H1 (cell line): ENCODE data around the gene NKAIN2. TPM values are rescaled to one million over a fixed set of nuclear protein-coding genes. Genes with fewer than 3 reads are reported as not detected.

ENCODE experiments used
- CTCF ChIA-PET: fragments of 300-600 bp; sonication (Branson Sonifier 250); formaldehyde crosslinking; loops from one replicate; lab custom pipeline; 2021; ENCODE audit not compliant: partially characterized antibody; lab: Charles Lee
- POLR2A ChIA-PET: fragments of 300-600 bp; sonication (Branson Sonifier 250); formaldehyde crosslinking; loops from one replicate; lab custom pipeline; 2021; ENCODE audit warnings: inconsistent platforms; ENCODE audit not compliant: partially characterized antibody; lab: Charles Lee
- DNase-seq, 2 experiments: peaks; one replicate each; pipeline versions ENCODE4 v3.0.0 to v3.0.0-alpha.2; 2010 to 2022; ENCODE audit warnings: low spot score in 2 of 2, low read depth in 1 of 2, mixed read lengths in 1 of 2
- FAIRE-seq: peaks from 2 replicates; lab custom pipeline; 2011; peaks lifted over from hg19 to GRCh38; lab: Jason Lieb, UNC
- H2AFZ ChIP-seq: 2 replicates; pipeline ENCODE4 v1.8.1; 2012; ENCODE audit warnings: low read length, inconsistent platforms
- H2AK5ac ChIP-seq: 2 replicates; pipeline ENCODE4 v1.6.1; 2013; ENCODE audit warnings: low read depth, low read length
- H2BK120ac ChIP-seq: replicated peaks from 2 replicates; pipeline ENCODE3; 2013; ENCODE audit warnings: low read depth, low read length, inconsistent platforms
- H2BK12ac ChIP-seq: 2 replicates; pipeline ENCODE4 v1.6.1; 2013; ENCODE audit warnings: low read depth, low read length
- H2BK15ac ChIP-seq: 2 replicates; pipeline ENCODE4 v1.6.1; 2013; ENCODE audit warnings: low read length
- H2BK20ac ChIP-seq: 2 replicates; pipeline ENCODE4 v1.6.1; 2013; ENCODE audit warnings: low read length
- H2BK5ac ChIP-seq: 2 replicates; pipeline ENCODE4 v1.6.1; 2013; ENCODE audit warnings: low read depth, low read length
- H3K14ac ChIP-seq: 2 replicates; pipeline ENCODE4 v1.6.1; 2013; ENCODE audit warnings: inconsistent platforms; ENCODE audit not compliant: insufficient read length
- H3K18ac ChIP-seq: 2 replicates; pipeline ENCODE4 v1.6.1; 2013; ENCODE audit warnings: low read length; ENCODE audit errors: extremely low read depth
- H3K23ac ChIP-seq: 2 replicates; pipeline ENCODE4 v1.6.1; 2013; ENCODE audit warnings: inconsistent platforms; ENCODE audit not compliant: insufficient read length
- H3K23me2 ChIP-seq: 2 replicates; pipeline ENCODE4 v1.6.1; 2013; ENCODE audit warnings: low read depth, low read length
- H3K27ac ChIP-seq: 2 replicates; pipeline ENCODE4 v1.6.1; 2011; ENCODE audit warnings: low read depth, low read length, inconsistent platforms
- H3K27me3 ChIP-seq, 4 experiments: replicated peaks in 1 of 4; 1 replicate in 1 of 4; 2 replicates in 3 of 4; pipeline versions ENCODE4 v1.6.1 to v1.8.1; 2011 to 2013; ENCODE audit warnings: low read length in 3 of 4, mild to moderate bottlenecking in 3 of 4, inconsistent platforms in 2 of 4, mixed read lengths in 2 of 4, moderate library complexity in 1 of 4; ENCODE audit not compliant: control insufficient read depth in 3 of 4, insufficient read depth in 3 of 4; ENCODE audit errors: extremely low read depth in 1 of 4
- H3K36me3 ChIP-seq, 4 experiments: 2 replicates each; pipeline versions ENCODE4 v1.6.1 to v1.8.1; 2011 to 2013; ENCODE audit warnings: mild to moderate bottlenecking in 4 of 4, low read length in 3 of 4, moderate library complexity in 2 of 4, control low read depth in 1 of 4, inconsistent platforms in 1 of 4; ENCODE audit not compliant: insufficient read depth in 4 of 4, control insufficient read depth in 2 of 4
- H3K4ac ChIP-seq: replicated peaks from 2 replicates; pipeline ENCODE3; 2013; ENCODE audit warnings: low read length, low read depth, mixed read lengths, inconsistent platforms; ENCODE audit not compliant: insufficient read length
- H3K4me1 ChIP-seq, 4 experiments: replicated peaks in 1 of 4; 1 replicate in 1 of 4; 2 replicates in 3 of 4; pipeline versions ENCODE4 v1.6.1 to v1.8.1; 2011 to 2013; ENCODE audit warnings: low read length in 3 of 4, inconsistent platforms in 2 of 4, mixed read lengths in 1 of 4; ENCODE audit not compliant: insufficient read depth in 4 of 4, control insufficient read depth in 3 of 4
- H3K4me2 ChIP-seq, 2 experiments: 2 replicates each; pipeline versions ENCODE4 v1.6.1 to v1.8.1; 2011 to 2013; ENCODE audit warnings: low read depth in 2 of 2, low read length in 2 of 2, control low read depth in 1 of 2, inconsistent platforms in 1 of 2, mild to moderate bottlenecking in 1 of 2; ENCODE audit not compliant: insufficient read depth in 1 of 2
- H3K4me3 ChIP-seq, 4 experiments: fragments of 200-600, 300-600 bp in 1 of 4; sonication (generic), shearing (Covaris generic), sonication (Bioruptor Twin) in 1 of 4; 2 replicates each; pipeline versions ENCODE4 v1.5.1 to v1.8.1; 2011 to 2016; ENCODE audit warnings: low read length in 4 of 4, low read depth in 3 of 4, control low read depth in 2 of 4, inconsistent platforms in 2 of 4, mild to moderate bottlenecking in 2 of 4, mixed read lengths in 1 of 4, moderate library complexity in 1 of 4; ENCODE audit not compliant: insufficient read depth in 2 of 4; ENCODE audit errors: extremely low read depth in 1 of 4
- H3K56ac ChIP-seq: replicated peaks from 2 replicates; pipeline ENCODE3; 2013; ENCODE audit warnings: low read depth, mild to moderate bottlenecking, mixed read lengths, low read length, inconsistent platforms; ENCODE audit not compliant: insufficient read length
- H3K79me1 ChIP-seq: 2 replicates; pipeline ENCODE4 v1.6.1; 2013; ENCODE audit warnings: low read depth, low read length, control low read depth
- H3K79me2 ChIP-seq, 2 experiments: 2 replicates each; pipeline versions ENCODE4 v1.6.1 to v1.8.1; 2012 to 2013; ENCODE audit warnings: low read length in 2 of 2, mild to moderate bottlenecking in 2 of 2, inconsistent platforms in 1 of 2; ENCODE audit not compliant: insufficient read depth in 2 of 2, control insufficient read depth in 1 of 2
- H3K9ac ChIP-seq, 4 experiments: replicated peaks in 1 of 4; 1 replicate in 1 of 4; 2 replicates in 3 of 4; pipeline versions ENCODE4 v1.6.1 to v1.8.1; 2011 to 2013; ENCODE audit warnings: low read depth in 3 of 4, low read length in 3 of 4, control low read depth in 2 of 4, mild to moderate bottlenecking in 2 of 4, moderate library complexity in 2 of 4, inconsistent platforms in 1 of 4; ENCODE audit errors: extremely low read depth in 1 of 4
- H3K9me3 ChIP-seq, 2 experiments: 2 replicates each; pipeline versions ENCODE4 v1.6.1 to v1.8.1; 2012 to 2013; ENCODE audit warnings: mild to moderate bottlenecking in 2 of 2, moderate library complexity in 2 of 2, control low read depth in 1 of 2, inconsistent platforms in 1 of 2, low read depth in 1 of 2, low read length in 1 of 2, mixed read lengths in 1 of 2; ENCODE audit not compliant: insufficient read depth in 2 of 2
- H4K20me1 ChIP-seq, 2 experiments: replicated peaks in 1 of 2; 2 replicates each; pipeline versions ENCODE3 to v1.8.1; 2011 to 2013; ENCODE audit warnings: inconsistent platforms in 2 of 2, low read length in 2 of 2, mild to moderate bottlenecking in 1 of 2; ENCODE audit not compliant: insufficient read depth in 2 of 2, control insufficient read depth in 1 of 2
- H4K5ac ChIP-seq: 2 replicates; pipeline ENCODE4 v1.6.1; 2013; ENCODE audit warnings: low read length, low read depth, mixed read lengths, inconsistent platforms; ENCODE audit not compliant: insufficient read length
- H4K8ac ChIP-seq: 2 replicates; pipeline ENCODE4 v1.8.0; 2013; ENCODE audit warnings: mild to moderate bottlenecking, moderate library complexity, low read length, inconsistent platforms; ENCODE audit not compliant: insufficient read depth; ENCODE audit errors: extremely low read depth
- H4K91ac ChIP-seq: replicated peaks from 2 replicates; pipeline ENCODE3; 2013; ENCODE audit warnings: low read length, mixed read lengths, inconsistent platforms; ENCODE audit not compliant: insufficient read length
- BCL11A ChIP-seq, 2 experiments: IDR thresholded peaks; one replicate each; pipeline ENCODE4 v1.6.1; 2011; ENCODE audit warnings: low read depth in 2 of 2, low read length in 2 of 2, mild to moderate bottlenecking in 2 of 2
- CEBPB ChIP-seq: IDR thresholded peaks from 2 replicates; pipeline ENCODE4 v1.6.1; 2012; ENCODE audit warnings: low read depth, low read length
- GTF2F1 ChIP-seq: IDR thresholded peaks from 2 replicates; pipeline ENCODE4 v1.6.1; 2012; ENCODE audit warnings: low read depth, low read length, improper control_type of control experiment, borderline replicate concordance
- KDM4A ChIP-seq: IDR thresholded peaks from one replicate; pipeline ENCODE4 v1.7.1; 2012; ENCODE audit warnings: low read depth, mild to moderate bottlenecking, moderate library complexity, low read length, inconsistent platforms; ENCODE audit not compliant: severe bottlenecking
- KDM5A ChIP-seq: fragments of 200-600 bp; IDR thresholded peaks from 2 replicates; pipeline ENCODE4 v1.7.1; 2012; ENCODE audit warnings: mild to moderate bottlenecking, low read length, inconsistent platforms, mixed read lengths
- PHF8 ChIP-seq: fragments of 200-600 bp; sonication (generic); conservative IDR thresholded peaks from 2 replicates; pipeline ENCODE4 v1.7.1; 2012; ENCODE audit warnings: low read depth, mild to moderate bottlenecking, inconsistent platforms, low read length, moderate library complexity
- POLR2A ChIP-seq, 2 experiments: IDR thresholded peaks; 1 replicate in 1 of 2; 2 replicates in 1 of 2; pipeline ENCODE4 v1.6.1; 2011; ENCODE audit warnings: low read depth in 2 of 2, low read length in 2 of 2, mild to moderate bottlenecking in 2 of 2; ENCODE audit errors: control extremely low read depth in 1 of 2
- RBBP5 ChIP-seq: IDR thresholded peaks from 2 replicates; pipeline ENCODE4 v1.7.1; 2012; ENCODE audit warnings: low read depth, mild to moderate bottlenecking, inconsistent platforms, low read length, moderate library complexity, borderline replicate concordance
- SAP30 ChIP-seq: fragments of 300-600 bp; sonication (generic); IDR thresholded peaks from 2 replicates; pipeline ENCODE4 v1.7.1; 2012; ENCODE audit warnings: low read length, moderate library complexity, mild to moderate bottlenecking, inconsistent platforms; ENCODE audit not compliant: insufficient read depth, insufficient replicate concordance
- SUZ12 ChIP-seq: fragments of 200-600 bp; sonication (generic); IDR thresholded peaks from 2 replicates; pipeline ENCODE4 v1.6.1; 2012; ENCODE audit warnings: mild to moderate bottlenecking, inconsistent platforms, low read length, moderate library complexity, mixed read lengths
- TEAD4 ChIP-seq: IDR thresholded peaks from 2 replicates; pipeline ENCODE4 v1.6.1; 2012; ENCODE audit warnings: low read depth, low read length, inconsistent platforms, mixed read lengths
- YY1 ChIP-seq: IDR thresholded peaks from 2 replicates; pipeline ENCODE4 v1.6.1; 2011; ENCODE audit warnings: low read depth, mild to moderate bottlenecking, low read length
- ZNF274 ChIP-seq: IDR thresholded peaks from 2 replicates; pipeline ENCODE4 v1.7.0; 2012; ENCODE audit warnings: low read length, borderline replicate concordance; ENCODE audit errors: extremely low read depth
- WGBS, 2 experiments: shearing (Covaris generic) in 1 of 2; methylation state at CpG; one replicate each; pipeline versions ENCODE4 v1.1.6 to v1.1.7; 2013 to 2015; ENCODE audit warnings: low lambda C conversion rate in 2 of 2, mixed read lengths in 2 of 2, inconsistent platforms in 1 of 2, low coverage in 1 of 2, missing lambda C conversion rate in 1 of 2; ENCODE audit not compliant: insufficient replicate concordance in 2 of 2, insufficient coverage in 1 of 2, insufficient read length in 1 of 2; ENCODE audit errors: extremely low coverage in 1 of 2, missing lambda C conversion rate in 1 of 2; 5-methylcytosine and 5-hydroxymethylcytosine counted together
- polyA plus RNA-seq, 7 experiments: library from polyadenylated mRNA; depleted of rRNA in 3 of 7; stranded (reverse) in 5 of 7; unstranded in 2 of 7; fragments of >200 nt in 5 of 7; fragments of 200-250 nt in 2 of 7; gene quantifications; 1 replicate in 5 of 7; 2 replicates in 1 of 7; 4 replicates in 1 of 7; pipeline versions ENCODE4 v1.2.1 to v1.2.3, GENCODE V29; 2011 to 2013; ENCODE audit warnings: missing spikeins in 2 of 7, mixed read lengths in 2 of 7
- total RNA-seq: library from RNA; stranded (reverse); fragmentation: NEBNext Ultra II Directional; extraction: Animal tissue kit (Norgen Biotek cat#: 25700); gene quantifications from 2 replicates; pipeline ENCODE4 v1.2.1, GENCODE V29; 2021

Gene NKAIN2
- total and polyA plus RNA-seq, 2 of the 8 experiments (the other 6 are each of a cell fraction or from before 2014, with no cell fraction given): 0.20 to 0.34 TPM

DNA sequence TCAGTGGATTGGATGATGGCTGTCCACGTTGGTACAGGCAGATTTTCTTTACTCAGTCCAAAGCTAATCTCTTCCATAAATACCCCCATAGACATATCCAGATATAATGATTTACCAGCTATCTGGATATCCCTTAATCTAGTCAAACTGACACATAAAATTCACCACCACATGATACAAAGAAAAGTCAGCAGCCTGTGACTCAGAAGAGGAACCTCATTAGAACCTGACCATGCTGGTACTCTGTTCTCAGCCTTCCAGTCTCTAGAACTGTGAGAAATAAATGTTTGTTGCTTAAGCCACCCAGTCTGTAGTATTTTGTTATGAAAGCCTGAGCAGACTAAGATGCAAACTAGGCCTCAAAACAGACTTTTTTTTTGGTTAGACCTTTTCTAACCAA lies 727.3 kb downstream of the NKAIN2 start:
- Histone ChIP-seq H3K9ac (no peak overlapping the region), H2BK12ac (no peak overlapping the region), H4K5ac (no peak overlapping the region), H3K36me3 (no peaks in the 10 kb centered on the region), H3K4me1 (peaks cover 0 to 5% (median 0%) of the 10 kb centered on the region in 4 experiments; a peak in 1 of 7 replicates), H3K23me2 (no peaks in the 10 kb centered on the region), H3K18ac (no peak overlapping the region), H2BK20ac (no peak overlapping the region), H2BK120ac (no peak overlapping the region), H3K56ac (no peak overlapping the region), H4K91ac (no peak overlapping the region), H3K27ac (no peak overlapping the region), H2AFZ (no peak overlapping the region), H3K4me3 (no peak overlapping the region), H3K79me2 (no peaks in the 10 kb centered on the region), H2BK15ac (no peak overlapping the region), H3K4ac (no peak overlapping the region), H3K79me1 (no peaks in the 10 kb centered on the region), H3K14ac (no peak overlapping the region), H3K4me2 (no peak overlapping the region), H3K27me3 (no peaks in the 10 kb centered on the region), H4K20me1 (no peaks in the 10 kb centered on the region), H3K23ac (no peak overlapping the region), H4K8ac (no peak overlapping the region), H3K9me3 (no peaks in the 10 kb centered on the region), H2BK5ac (no peak overlapping the region), H2AK5ac (no peak overlapping the region)
- FAIRE-seq: no peak
- TF ChIP-seq YY1 (no peak), ZNF274 (no peak), CEBPB (no peak), PHF8 (no peak), SUZ12 (no peak), GTF2F1 (no peak), POLR2A (IDR thresholded peaks at IDR 0.05; ENCODE audit: control extremely low read depth in 1 of 2, low read depth in 2 of 2, low read length in 2 of 2) (no peak), TEAD4 (no peak), SAP30 (no peak), BCL11A (IDR thresholded peaks at IDR 0.05; ENCODE audit: low read depth in 2 of 2, low read length in 2 of 2) (no peak), RBBP5 (no peak), KDM4A (no peak), KDM5A (no peak)
- 94% methylated on average over 1 of the region's 1 CpG; no CpG with 5 or more reads in 1 of the 2 experiments for WGBS, 2 experiments
- no peak for DNase-seq
- CTCF ChIA-PET: interaction anchor here (0.6 kb wide), 1 partner anchor 602 kb away, joined by 3 read pairs; no protein-coding TSS in a partner anchor
- POLR2A ChIA-PET: no interaction called here
